ENCODE data around the gene SLMAP. TPM values are rescaled to one million over a fixed set of nuclear protein-coding genes. Genes with fewer than 3 reads are reported as not detected.
A peak's percentile ranks its signal among the peaks of the same experiment; 100 is the strongest.
"Not testable (repeated sequence)": the region's sequence is repeated elsewhere in the genome, so short reads cannot be mapped to it uniquely, and the experiment has no call there.

SLMAP gene
- total RNA-seq, 1 donor from 2014 or later, result 55.8 TPM

GRCh38 chr3:57793737-57794187 lies 37.7 kb downstream of the SLMAP start:
- no peak for DNase-seq (ENCODE audit: low read depth)

GRCh38 chr3:57794501-57794900 lies 38.4 kb downstream of the SLMAP start:
- no peak for DNase-seq (ENCODE audit: low read depth)

- no peak for DNase-seq (ENCODE audit: low read depth)
Observed at GRCh38 chr3:57794951-57795350, 38.8 kb downstream of the SLMAP start.

- DNase-seq (ENCODE audit: low read depth), result no peak
Observed at GRCh38 chr3:57796261-57796660, 40.2 kb downstream of the SLMAP start.

GRCh38 chr3:57797701-57798487 lies 41.8 kb downstream of the SLMAP start:
- DNase-seq (ENCODE audit: low read depth), result no peak

GRCh38 chr3:57803647-57804081 lies 47.6 kb downstream of the SLMAP start:
- peak; percentile 86 for DNase-seq (ENCODE audit: low read depth)

GRCh38 chr3:57805266-57805665 lies 49.2 kb downstream of the SLMAP start:
- no peak for DNase-seq (ENCODE audit: low read depth)

GRCh38 chr3:57805674-57806073 lies 49.6 kb downstream of the SLMAP start:
- DNase-seq (ENCODE audit: low read depth), result peak; percentile 45

GRCh38 chr3:57806195-57806594 lies 50.1 kb downstream of the SLMAP start:
- not testable (repeated sequence) for DNase-seq (ENCODE audit: low read depth)

GRCh38 chr3:57808961-57809608 lies 53.0 kb downstream of the SLMAP start:
- no peak for DNase-seq (ENCODE audit: low read depth)

GRCh38 chr3:57809609-57809968 lies 53.5 kb downstream of the SLMAP start:
- no peak for DNase-seq (ENCODE audit: low read depth)

- DNase-seq (ENCODE audit: low read depth), result no peak
Observed at GRCh38 chr3:57810048-57810447, 53.9 kb downstream of the SLMAP start.

GRCh38 chr3:57810471-57811137 lies 54.5 kb downstream of the SLMAP start:
- no peak for DNase-seq (ENCODE audit: low read depth)

- no peak for DNase-seq (ENCODE audit: low read depth)
Observed at GRCh38 chr3:57815036-57815435, 58.9 kb downstream of the SLMAP start.

GRCh38 chr3:57816471-57817095 lies 60.5 kb downstream of the SLMAP start:
- no peak for DNase-seq (ENCODE audit: low read depth)

- DNase-seq (ENCODE audit: low read depth), result no peak
Observed at GRCh38 chr3:57818772-57819171, 62.7 kb downstream of the SLMAP start.

- DNase-seq (ENCODE audit: low read depth), result no peak
Observed at GRCh38 chr3:57820479-57820878, 64.4 kb downstream of the SLMAP start.

- no peak for DNase-seq (ENCODE audit: low read depth)
Observed at GRCh38 chr3:57821765-57822164, 65.7 kb downstream of the SLMAP start.

- DNase-seq (ENCODE audit: low read depth), result no peak
Observed at GRCh38 chr3:57822686-57823085, 66.6 kb downstream of the SLMAP start.

GRCh38 chr3:57825116-57825515 lies 69.0 kb downstream of the SLMAP start:
- DNase-seq (ENCODE audit: low read depth), result no peak

- peak; percentile 28 for DNase-seq (ENCODE audit: low read depth)
Observed at GRCh38 chr3:57826245-57826951, 70.3 kb downstream of the SLMAP start.
